Liver (tissue), 9 donors: Measurements from ENCODE around the gene WNT10A. TPM values are rescaled to one million over a fixed set of nuclear protein-coding genes. Genes with fewer than 3 reads are reported as not detected.

Source experiments
- DNase-seq: peaks from one replicate; pipeline ENCODE4 v3.0.0-alpha.2; 2017; ENCODE audit warnings: low spot score
- H3K27ac ChIP-seq, 2 donors: one replicate each; pipeline ENCODE4 v1.7.0; 2013; ENCODE audit warnings: inconsistent platforms in 2 of 2, low read length in 2 of 2, control low read depth in 1 of 2, low read depth in 1 of 2, mild to moderate bottlenecking in 1 of 2
- H3K27me3 ChIP-seq, 4 donors: one replicate each; pipeline versions ENCODE4 v1.6.1 to v1.7.0; 2013; ENCODE audit warnings: low read length in 3 of 4, inconsistent platforms in 1 of 4, mild to moderate bottlenecking in 1 of 4, moderate library complexity in 1 of 4; ENCODE audit not compliant: control insufficient read depth in 4 of 4, insufficient read depth in 4 of 4
- H3K36me3 ChIP-seq, 4 donors: one replicate each; pipeline versions ENCODE4 v1.6.1 to v1.7.0; 2013; ENCODE audit warnings: low read length in 3 of 4, mild to moderate bottlenecking in 3 of 4, low read depth in 1 of 4, moderate library complexity in 1 of 4; ENCODE audit not compliant: control insufficient read depth in 4 of 4, insufficient read depth in 3 of 4
- H3K4me1 ChIP-seq, 4 donors: one replicate each; pipeline versions ENCODE4 v1.6.1 to v1.7.0; 2013; ENCODE audit warnings: low read length in 3 of 4, mild to moderate bottlenecking in 3 of 4, moderate library complexity in 1 of 4; ENCODE audit not compliant: control insufficient read depth in 4 of 4, insufficient read depth in 4 of 4
- H3K4me3 ChIP-seq, 3 donors: one replicate each; pipeline versions ENCODE4 v1.6.1 to v1.7.0; 2013; ENCODE audit warnings: low read length in 3 of 3, control low read depth in 1 of 3, low read depth in 1 of 3, mild to moderate bottlenecking in 1 of 3
- H3K9ac ChIP-seq, 2 donors: one replicate each; pipeline ENCODE4 v1.7.0; 2013; ENCODE audit warnings: low read length in 2 of 2, mild to moderate bottlenecking in 2 of 2, moderate library complexity in 2 of 2, control low read depth in 1 of 2, low read depth in 1 of 2
- H3K9me3 ChIP-seq, 4 donors: one replicate each; pipeline versions ENCODE4 v1.6.1 to v1.7.0; 2013; ENCODE audit warnings: low read length in 3 of 4; ENCODE audit not compliant: control insufficient read depth in 4 of 4
- EGR1 ChIP-seq, 2 donors: IDR thresholded peaks; 2 replicates each; pipeline ENCODE4 v1.6.1; 2016 to 2018; ENCODE audit warnings: antibody characterized with exemption in 2 of 2, low read depth in 2 of 2
- FOXA2 ChIP-seq: IDR thresholded peaks from 2 replicates; pipeline ENCODE4 v1.6.1; 2016; ENCODE audit warnings: antibody characterized with exemption
- GABPA ChIP-seq, 2 donors: IDR thresholded peaks in 1 of 2; conservative IDR thresholded peaks in 1 of 2; 2 replicates each; pipeline ENCODE4 v1.6.1; 2016; ENCODE audit warnings: antibody characterized with exemption in 2 of 2, mild to moderate bottlenecking in 1 of 2, moderate library complexity in 1 of 2
- HNF4G ChIP-seq: IDR thresholded peaks from 2 replicates; pipeline ENCODE4 v1.6.1; 2016; ENCODE audit warnings: antibody characterized with exemption
- JUND ChIP-seq, 2 donors: IDR thresholded peaks; 2 replicates each; pipeline ENCODE4 v1.6.1; 2016; ENCODE audit warnings: antibody characterized with exemption in 2 of 2
- MAX ChIP-seq: IDR thresholded peaks from 2 replicates; pipeline ENCODE4 v1.6.1; 2016; ENCODE audit warnings: antibody characterized with exemption
- NR2F2 ChIP-seq: IDR thresholded peaks from 2 replicates; pipeline ENCODE4 v1.6.1; 2016; ENCODE audit warnings: antibody characterized with exemption
- RAD21 ChIP-seq, 2 donors: IDR thresholded peaks; 2 replicates each; pipeline ENCODE4 v1.6.1; 2016; ENCODE audit warnings: antibody characterized with exemption in 2 of 2, mild to moderate bottlenecking in 2 of 2
- RXRA ChIP-seq, 2 donors: IDR thresholded peaks; 2 replicates each; pipeline ENCODE4 v1.6.1; 2017 to 2018; ENCODE audit warnings: antibody characterized with exemption in 2 of 2, mild to moderate bottlenecking in 1 of 2
- SP1 ChIP-seq: IDR thresholded peaks from 2 replicates; pipeline ENCODE4 v1.6.1; 2018; ENCODE audit warnings: antibody characterized with exemption, mild to moderate bottlenecking
- YY1 ChIP-seq: IDR thresholded peaks from 2 replicates; pipeline ENCODE4 v1.6.1; 2016; ENCODE audit warnings: antibody characterized with exemption, mild to moderate bottlenecking
- WGBS: extraction: QIAGEN DNeasy Blood & Tissue Kit; methylation state at CpG from one replicate; pipeline ENCODE4 v1.1.7; 2013; 5-methylcytosine and 5-hydroxymethylcytosine counted together
- polyA plus RNA-seq, 2 donors: library from polyadenylated mRNA; stranded (reverse) in 1 of 2; unstranded in 1 of 2; fragments of 200-250 nt in 1 of 2; fragments of >200 nt in 1 of 2; fragmentation: Nextera tagmentation in 1 of 2; extraction: Ambion mirVana in 1 of 2; gene quantifications; one replicate each; pipeline versions ENCODE4 v1.2.1 to v1.2.3, GENCODE V29; 2013 to 2015
- total RNA-seq, 2 donors: library from RNA; depleted of rRNA; stranded (reverse); fragments of >200 nt; gene quantifications; one replicate each; pipeline ENCODE4 v1.2.3, GENCODE V29; 2014
- TF ChIP-seq, protein P1 (sequence below): IDR thresholded peaks from 2 replicates; pipeline ENCODE4 v1.6.1; 2016; ENCODE audit warnings: antibody characterized with exemption, mild to moderate bottlenecking
- TF ChIP-seq, protein P2 (sequence below): fragments of 150-350 bp; IDR thresholded peaks from 2 replicates; pipeline ENCODE4 v1.5.1; 2017; ENCODE audit warnings: improper control_type of control experiment, low read depth, low read length; ENCODE audit not compliant: missing input control
- TF ChIP-seq, protein P3 (sequence below): IDR thresholded peaks from 2 replicates; pipeline ENCODE4 v1.6.1; 2016; ENCODE audit warnings: antibody characterized with exemption
- donor health status: healthy.
- donor health status: healthy.
- donor health status: healthy.
- donor health status: healthy.
- donor health status: healthy.

Gene WNT10A
- total and polyA plus RNA-seq, 4 donors = 0.01 to 0.08 (median 0.05) TPM; not detected in 1

- TF ChIP-seq, protein P1, sequence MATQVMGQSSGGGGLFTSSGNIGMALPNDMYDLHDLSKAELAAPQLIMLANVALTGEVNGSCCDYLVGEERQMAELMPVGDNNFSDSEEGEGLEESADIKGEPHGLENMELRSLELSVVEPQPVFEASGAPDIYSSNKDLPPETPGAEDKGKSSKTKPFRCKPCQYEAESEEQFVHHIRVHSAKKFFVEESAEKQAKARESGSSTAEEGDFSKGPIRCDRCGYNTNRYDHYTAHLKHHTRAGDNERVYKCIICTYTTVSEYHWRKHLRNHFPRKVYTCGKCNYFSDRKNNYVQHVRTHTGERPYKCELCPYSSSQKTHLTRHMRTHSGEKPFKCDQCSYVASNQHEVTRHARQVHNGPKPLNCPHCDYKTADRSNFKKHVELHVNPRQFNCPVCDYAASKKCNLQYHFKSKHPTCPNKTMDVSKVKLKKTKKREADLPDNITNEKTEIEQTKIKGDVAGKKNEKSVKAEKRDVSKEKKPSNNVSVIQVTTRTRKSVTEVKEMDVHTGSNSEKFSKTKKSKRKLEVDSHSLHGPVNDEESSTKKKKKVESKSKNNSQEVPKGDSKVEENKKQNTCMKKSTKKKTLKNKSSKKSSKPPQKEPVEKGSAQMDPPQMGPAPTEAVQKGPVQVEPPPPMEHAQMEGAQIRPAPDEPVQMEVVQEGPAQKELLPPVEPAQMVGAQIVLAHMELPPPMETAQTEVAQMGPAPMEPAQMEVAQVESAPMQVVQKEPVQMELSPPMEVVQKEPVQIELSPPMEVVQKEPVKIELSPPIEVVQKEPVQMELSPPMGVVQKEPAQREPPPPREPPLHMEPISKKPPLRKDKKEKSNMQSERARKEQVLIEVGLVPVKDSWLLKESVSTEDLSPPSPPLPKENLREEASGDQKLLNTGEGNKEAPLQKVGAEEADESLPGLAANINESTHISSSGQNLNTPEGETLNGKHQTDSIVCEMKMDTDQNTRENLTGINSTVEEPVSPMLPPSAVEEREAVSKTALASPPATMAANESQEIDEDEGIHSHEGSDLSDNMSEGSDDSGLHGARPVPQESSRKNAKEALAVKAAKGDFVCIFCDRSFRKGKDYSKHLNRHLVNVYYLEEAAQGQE = no peak
Observed at GRCh38 chr2:218850796-218851195, 29.9 kb upstream of the WNT10A start (continued).

- Histone ChIP-seq H3K9me3 (no peaks in the 10 kb centered on the region), H3K27me3 (peaks cover 0 to 9% (median 5%) of the 10 kb centered on the region in 4 donors), H3K27ac (no peak overlapping the region), H3K9ac (no peak overlapping the region), H3K4me3 (no peak overlapping the region), H3K4me1 (no peaks in the 10 kb centered on the region), H3K36me3 (no peaks in the 10 kb centered on the region)
- DNase-seq = no peak
- 61% methylated on average over 3 of the region's 3 CpGs for WGBS
- TF ChIP-seq YY1 (no peak), GABPA (IDR thresholded peaks at IDR 0.05 in 1 of 2, conservative IDR thresholded peaks at IDR 0.05 in 1 of 2) (no peak), HNF4G (no peak), RXRA (IDR thresholded peaks at IDR 0.05) (no peak), SP1 (no peak), NR2F2 (no peak), EGR1 (IDR thresholded peaks at IDR 0.05; ENCODE audit: low read depth in 2 of 2) (no peak), MAX (no peak), JUND (IDR thresholded peaks at IDR 0.05) (no peak), RAD21 (IDR thresholded peaks at IDR 0.05) (no peak), FOXA2 (no peak)
- TF ChIP-seq, protein P1 = no peak
- TF ChIP-seq, protein P2, sequence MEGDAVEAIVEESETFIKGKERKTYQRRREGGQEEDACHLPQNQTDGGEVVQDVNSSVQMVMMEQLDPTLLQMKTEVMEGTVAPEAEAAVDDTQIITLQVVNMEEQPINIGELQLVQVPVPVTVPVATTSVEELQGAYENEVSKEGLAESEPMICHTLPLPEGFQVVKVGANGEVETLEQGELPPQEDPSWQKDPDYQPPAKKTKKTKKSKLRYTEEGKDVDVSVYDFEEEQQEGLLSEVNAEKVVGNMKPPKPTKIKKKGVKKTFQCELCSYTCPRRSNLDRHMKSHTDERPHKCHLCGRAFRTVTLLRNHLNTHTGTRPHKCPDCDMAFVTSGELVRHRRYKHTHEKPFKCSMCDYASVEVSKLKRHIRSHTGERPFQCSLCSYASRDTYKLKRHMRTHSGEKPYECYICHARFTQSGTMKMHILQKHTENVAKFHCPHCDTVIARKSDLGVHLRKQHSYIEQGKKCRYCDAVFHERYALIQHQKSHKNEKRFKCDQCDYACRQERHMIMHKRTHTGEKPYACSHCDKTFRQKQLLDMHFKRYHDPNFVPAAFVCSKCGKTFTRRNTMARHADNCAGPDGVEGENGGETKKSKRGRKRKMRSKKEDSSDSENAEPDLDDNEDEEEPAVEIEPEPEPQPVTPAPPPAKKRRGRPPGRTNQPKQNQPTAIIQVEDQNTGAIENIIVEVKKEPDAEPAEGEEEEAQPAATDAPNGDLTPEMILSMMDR = no peak
- TF ChIP-seq, protein P3, sequence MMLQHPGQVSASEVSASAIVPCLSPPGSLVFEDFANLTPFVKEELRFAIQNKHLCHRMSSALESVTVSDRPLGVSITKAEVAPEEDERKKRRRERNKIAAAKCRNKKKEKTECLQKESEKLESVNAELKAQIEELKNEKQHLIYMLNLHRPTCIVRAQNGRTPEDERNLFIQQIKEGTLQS = no peak
Observed at GRCh38 chr2:218851286-218851685, 29.4 kb upstream of the WNT10A start.
